ENCODE measurements around the gene RRM2.

The RRM2 gene

DNA sequence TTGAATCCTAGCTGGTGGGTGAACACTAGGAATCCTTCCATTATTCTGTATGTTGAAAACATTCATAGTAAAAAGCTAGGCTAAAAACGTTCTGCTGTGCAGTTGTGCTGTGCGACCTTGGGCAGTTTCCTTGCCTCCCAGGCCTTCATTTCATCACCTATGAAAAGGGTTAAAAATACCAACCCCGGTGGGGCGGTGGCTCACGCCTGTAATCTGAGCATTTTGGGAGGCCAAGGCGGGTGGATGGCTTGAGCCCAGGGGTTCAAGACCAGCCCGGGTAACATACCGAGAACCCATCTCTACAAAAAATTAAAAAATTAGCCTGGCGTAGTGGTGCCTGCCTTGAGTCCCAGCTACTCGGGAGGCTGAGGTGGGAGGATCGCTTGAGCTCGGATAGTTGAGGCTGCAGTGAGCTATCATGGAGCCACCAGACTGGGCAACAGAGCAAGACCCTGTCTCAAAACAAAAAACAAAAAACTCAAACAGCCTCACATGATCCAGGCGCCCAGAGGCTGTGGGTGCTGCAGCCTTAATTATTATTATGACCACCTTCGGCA lies 2.9 kb upstream of the RRM2 start:
- H3K36me3 ChIP-seq (ENCODE audit: insufficient read depth) = no peaks in the 10 kb centered on the region; the same call in 1 of the 2 replicates
- peaks cover 39% of the 10 kb centered on the region for H3K79me2 ChIP-seq (ENCODE audit: insufficient read depth, low read depth)
- peak overlapping the region; percentile 42; the same call in 1 of the 2 replicates for H2AFZ ChIP-seq (ENCODE audit: low read depth)
- peaks cover 17% of the 10 kb centered on the region for H3K4me1 ChIP-seq (ENCODE audit: low read depth, poor library complexity, severe bottlenecking)
- H3K9ac ChIP-seq = peak overlapping the region; percentile 97; the same call in 1 of the 2 replicates
- H3K4me3 ChIP-seq (IDR thresholded peaks at IDR 0.05; ENCODE audit: insufficient read depth, low read depth, low read length) = no peak overlapping the region
- peak overlapping the region; percentile 95 for H3K27ac ChIP-seq
- H3K27me3 ChIP-seq (ENCODE audit: insufficient read depth, low read depth) = no peaks in the 10 kb centered on the region
- peak overlapping the region; percentile 52 for H3K4me2 ChIP-seq
- peaks cover 4% of the 10 kb centered on the region for H4K20me1 ChIP-seq (ENCODE audit: insufficient read depth)
- no peak for TF ChIP-seq CTCF (conservative IDR thresholded peaks at IDR 0.05; ENCODE audit: low read depth, low read length)

DNA sequence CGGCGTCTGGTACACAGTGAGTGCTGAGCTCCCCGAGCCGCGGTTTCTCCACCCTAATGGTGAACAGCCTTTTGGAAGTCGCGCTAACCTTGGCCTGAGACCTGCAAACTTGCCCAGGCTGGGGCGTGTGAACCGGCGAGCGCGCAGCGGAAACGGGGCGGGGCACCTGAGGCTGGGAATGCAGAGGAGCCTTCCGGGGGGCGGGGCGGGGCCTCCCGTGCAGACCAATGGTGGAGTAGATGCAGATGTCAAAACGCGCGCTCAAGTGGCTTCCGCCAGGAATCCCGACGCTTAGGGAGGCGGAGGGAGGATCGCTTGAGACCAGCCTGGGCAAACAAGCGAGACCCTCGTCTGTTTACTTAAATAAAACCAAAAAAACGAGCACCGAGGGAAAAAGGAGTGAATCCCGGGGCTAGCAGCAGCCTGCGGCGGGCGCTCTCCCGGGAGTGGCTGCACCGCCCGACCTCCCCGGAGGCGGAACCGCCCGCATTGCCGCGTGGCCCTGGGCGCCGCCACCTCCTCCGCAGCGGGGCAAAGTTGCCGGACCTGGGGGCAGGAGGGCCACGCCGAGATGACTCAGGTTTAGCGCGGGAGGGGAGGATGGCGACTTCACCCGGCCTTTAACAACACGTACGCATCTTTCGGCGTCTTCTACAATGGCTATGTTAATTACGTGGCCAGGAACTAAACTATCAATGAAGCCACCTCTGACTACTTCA lies 2.2 kb upstream of the RRM2 start:
- Histone ChIP-seq H3K9ac (peak overlapping the region; percentile 97), H3K27me3 (ENCODE audit: insufficient read depth, low read depth) (no peaks in the 10 kb centered on the region), H3K4me2 (peak overlapping the region; percentile 55), H3K79me2 (ENCODE audit: insufficient read depth, low read depth) (peaks cover 46% of the 10 kb centered on the region), H3K27ac (peak overlapping the region; percentile 95), H2AFZ (ENCODE audit: low read depth) (peak overlapping the region; percentile 42; the same call in 1 of the 2 replicates), H3K4me3 (IDR thresholded peaks at IDR 0.05; ENCODE audit: insufficient read depth, low read depth, low read length) (peak overlapping the region; percentile 18), H4K20me1 (ENCODE audit: insufficient read depth) (peaks cover 4% of the 10 kb centered on the region), H3K4me1 (ENCODE audit: low read depth, poor library complexity, severe bottlenecking) (peaks cover 23% of the 10 kb centered on the region), H3K36me3 (ENCODE audit: insufficient read depth) (peaks cover 6% of the 10 kb centered on the region; the same call in 1 of the 2 replicates)
- TF ChIP-seq CTCF (conservative IDR thresholded peaks at IDR 0.05; ENCODE audit: low read depth, low read length) = no peak

GRCh38 chr2:10120877-10121574 lies 1.5 kb upstream of the RRM2 start:
- H3K79me2 ChIP-seq (ENCODE audit: insufficient read depth, low read depth) = peaks cover 53% of the 10 kb centered on the region
- H3K27ac ChIP-seq = peak overlapping the region; percentile 95
- H4K20me1 ChIP-seq (ENCODE audit: insufficient read depth) = peaks cover 4% of the 10 kb centered on the region
- no peak overlapping the region for H2AFZ ChIP-seq (ENCODE audit: low read depth)
- peak overlapping the region; percentile 80 for H3K4me3 ChIP-seq (IDR thresholded peaks at IDR 0.05; ENCODE audit: insufficient read depth, low read depth, low read length)
- H3K27me3 ChIP-seq (ENCODE audit: insufficient read depth, low read depth) = no peaks in the 10 kb centered on the region
- TF ChIP-seq CTCF (conservative IDR thresholded peaks at IDR 0.05; ENCODE audit: low read depth, low read length) = no peak
- peak overlapping the region; percentile 97 for H3K9ac ChIP-seq
- peak overlapping the region; percentile 55 for H3K4me2 ChIP-seq
- H3K4me1 ChIP-seq (ENCODE audit: low read depth, poor library complexity, severe bottlenecking) = peaks cover 30% of the 10 kb centered on the region
- peaks cover 10% of the 10 kb centered on the region; the same call in 1 of the 2 replicates for H3K36me3 ChIP-seq (ENCODE audit: insufficient read depth)

- H3K4me1 ChIP-seq (ENCODE audit: low read depth, poor library complexity, severe bottlenecking) = peaks cover 35% of the 10 kb centered on the region
- H2AFZ ChIP-seq (ENCODE audit: low read depth) = no peak overlapping the region
- H3K79me2 ChIP-seq (ENCODE audit: insufficient read depth, low read depth) = peaks cover 75% of the 10 kb centered on the region
- H3K4me2 ChIP-seq = peak overlapping the region; percentile 93
- peak overlapping the region; percentile 95 for H3K27ac ChIP-seq
- H3K4me3 ChIP-seq (IDR thresholded peaks at IDR 0.05; ENCODE audit: insufficient read depth, low read depth, low read length) = no peak overlapping the region
- peak overlapping the region; percentile 97 for H3K9ac ChIP-seq
- H3K27me3 ChIP-seq (ENCODE audit: insufficient read depth, low read depth) = no peaks in the 10 kb centered on the region
- TF ChIP-seq CTCF (conservative IDR thresholded peaks at IDR 0.05; ENCODE audit: low read depth, low read length) = no peak
- H3K36me3 ChIP-seq (ENCODE audit: insufficient read depth) = peaks cover 15% of the 10 kb centered on the region; the same call in 1 of the 2 replicates
- H4K20me1 ChIP-seq (ENCODE audit: insufficient read depth) = peaks cover 7% of the 10 kb centered on the region
These were observed 742 bp downstream of the RRM2 start for GRCh38 chr2:10123281-10123680.

All from KMS-11 (cell line).